ENCODE results near the gene MPDU1.
"Not testable (repeated sequence)": the region's sequence is repeated elsewhere in the genome, so short reads cannot be mapped to it uniquely, and the experiment has no call there.

Gene MPDU1

GRCh38 chr17:7614425-7615264 lies 31.0 kb downstream of the MPDU1 start, which contains the start of gene FXR2:
Gene FXR2, minus strand, starts transcription at chr17:7614897. Its CDS starts 365 bp downstream, at chr17:7614532.
- DNase-seq, result peak; percentile 100

DNA sequence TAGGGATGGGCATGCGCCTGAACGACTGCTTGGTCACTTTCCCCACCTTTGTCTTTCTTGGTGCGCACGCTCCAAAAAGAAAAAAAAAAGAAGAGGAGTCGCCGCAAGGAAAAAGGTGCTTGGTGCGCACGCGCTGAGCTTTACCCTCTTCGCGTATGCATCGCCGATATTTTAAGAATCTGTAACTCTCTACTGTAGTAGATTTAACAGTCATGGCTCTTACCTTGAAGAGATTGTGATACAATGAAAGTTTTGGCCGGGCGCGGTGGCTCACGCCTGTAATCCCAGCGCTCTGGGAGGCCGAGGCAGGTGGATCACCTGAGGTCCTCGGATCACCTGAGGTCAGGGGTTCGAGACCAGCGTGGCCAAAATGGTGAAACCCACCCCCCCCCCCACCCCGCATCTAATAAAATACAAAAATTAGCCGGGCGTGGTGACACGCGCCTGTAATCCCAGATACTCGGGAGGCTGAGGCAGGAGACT lies 31.7 kb downstream of the MPDU1 start:
- no peak for DNase-seq

- no peak for DNase-seq
Measured at GRCh38 chr17:7618608-7619007, 35.0 kb downstream of the MPDU1 start.

DNA sequence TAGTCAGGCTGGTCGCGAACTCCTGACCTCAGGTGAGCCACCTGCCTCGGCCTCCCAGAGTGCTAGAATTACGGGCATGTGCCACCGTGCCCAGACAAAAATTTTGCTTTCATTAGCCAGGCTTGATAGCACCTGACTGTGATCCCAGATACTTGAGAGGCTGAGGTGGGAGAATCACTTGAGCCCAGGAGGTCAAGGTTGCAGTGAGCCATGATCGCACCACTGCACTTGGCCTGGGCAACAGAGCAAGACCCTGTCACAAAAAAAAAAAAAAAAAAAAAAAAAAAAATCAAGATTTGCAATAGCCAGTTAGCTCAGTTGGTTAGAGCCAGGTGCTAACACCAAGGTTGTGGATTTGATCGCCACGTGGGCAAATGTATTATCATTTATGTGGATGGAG lies 37.2 kb downstream of the MPDU1 start:
- DNase-seq, result no peak

- no peak for DNase-seq
Measured at GRCh38 chr17:7623661-7624060, 40.0 kb downstream of the MPDU1 start.

DNA sequence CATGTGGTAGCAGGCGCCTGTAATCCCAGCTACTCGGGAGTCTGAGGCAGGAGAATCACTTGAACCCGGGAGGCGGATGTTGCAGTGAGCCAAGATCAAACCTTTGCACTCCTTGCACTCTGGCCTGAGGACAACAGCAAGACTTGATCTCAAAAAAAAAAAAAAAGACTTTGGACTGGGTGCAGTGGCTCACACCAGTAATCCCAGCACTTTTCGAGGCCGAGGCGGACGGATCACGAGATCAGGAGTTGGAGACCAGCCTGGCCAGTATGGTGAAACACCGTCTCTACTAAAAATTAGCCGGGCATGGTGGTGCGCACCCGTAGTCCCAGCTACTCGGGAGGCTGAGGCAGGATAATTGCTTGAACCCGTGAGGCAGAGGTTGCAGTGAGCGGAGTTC lies 42.1 kb downstream of the MPDU1 start:
- not testable (repeated sequence) for DNase-seq

GRCh38 chr17:7626307-7626706 lies 42.7 kb downstream of the MPDU1 start:
- no peak for DNase-seq

DNA sequence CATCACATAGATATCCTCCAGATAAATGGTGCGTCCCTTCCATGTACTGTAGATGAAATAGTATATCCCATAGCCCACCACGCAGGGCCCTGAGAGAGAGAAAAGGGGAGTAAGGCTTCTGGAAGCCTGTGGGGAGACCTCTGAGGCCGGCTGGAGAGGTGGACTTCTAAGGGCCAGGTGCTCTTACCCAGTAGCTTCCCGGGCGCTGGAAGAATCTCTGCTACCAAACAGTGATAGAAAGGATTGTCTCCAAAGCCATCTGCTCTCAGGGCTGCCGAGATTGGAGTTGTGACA lies 43.3 kb downstream of the MPDU1 start:
- DNase-seq, result no peak

- peak; percentile 95 for DNase-seq
Measured at GRCh38 chr17:7627250-7628121, 43.8 kb downstream of the MPDU1 start, which contains the start of gene SAT2. Gene SAT2, minus strand, starts transcription at chr17:7627821. Its CDS starts 186 bp downstream, at chr17:7627635.

- no peak for DNase-seq
Measured at GRCh38 chr17:7629939-7630571, 46.4 kb downstream of the MPDU1 start, which contains the start of gene SHBG. Gene SHBG, plus strand, starts transcription at chr17:7630135. Its CDS starts 38 bp downstream, at chr17:7630173.

- no peak for DNase-seq
Measured at GRCh38 chr17:7631398-7632380, 48.0 kb downstream of the MPDU1 start.

DNA sequence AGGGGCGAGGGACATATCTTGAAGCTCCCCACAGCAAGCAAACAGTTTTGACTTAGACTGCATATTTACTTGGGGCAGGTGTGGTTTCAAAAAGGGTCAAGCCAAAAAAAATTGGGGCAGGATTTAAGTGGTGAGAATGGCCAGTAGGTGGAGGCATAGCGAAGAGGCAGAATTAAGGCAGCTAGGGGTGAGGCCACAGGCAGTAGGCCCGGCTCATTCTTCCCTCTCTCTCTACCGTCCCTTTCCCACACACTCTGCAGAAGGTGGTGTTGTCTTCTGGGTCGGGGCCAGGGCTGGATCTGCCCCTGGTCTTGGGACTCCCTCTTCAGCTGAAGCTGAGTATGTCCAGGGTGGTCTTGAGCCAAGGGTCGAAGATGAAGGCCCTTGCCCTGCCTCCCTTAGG lies 48.8 kb downstream of the MPDU1 start:
- peak; percentile 44 for DNase-seq

- DNase-seq, result no peak
Measured at GRCh38 chr17:7633093-7633492, 49.4 kb downstream of the MPDU1 start.

DNA sequence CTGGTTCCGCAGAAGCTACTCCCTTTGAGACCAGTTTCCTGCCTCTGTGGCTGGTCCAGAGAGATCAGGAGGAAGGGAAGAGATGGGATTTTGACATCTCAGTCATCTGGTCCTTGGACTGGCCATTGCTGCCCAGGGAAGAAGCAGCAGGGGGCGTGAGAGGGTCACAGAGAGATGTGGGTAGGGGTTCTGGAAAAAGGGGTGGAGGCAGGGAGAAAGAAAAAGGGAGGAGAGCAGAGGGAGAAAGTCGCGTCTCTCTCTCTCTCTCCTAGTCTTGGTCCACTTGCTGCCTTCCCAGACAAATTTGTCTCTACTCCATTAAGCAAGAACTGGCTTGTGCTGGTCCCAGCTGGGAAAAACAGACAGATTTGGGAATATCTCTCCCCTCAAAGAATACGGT lies 50.7 kb downstream of the MPDU1 start:
- peak; percentile 32 for DNase-seq

DNA sequence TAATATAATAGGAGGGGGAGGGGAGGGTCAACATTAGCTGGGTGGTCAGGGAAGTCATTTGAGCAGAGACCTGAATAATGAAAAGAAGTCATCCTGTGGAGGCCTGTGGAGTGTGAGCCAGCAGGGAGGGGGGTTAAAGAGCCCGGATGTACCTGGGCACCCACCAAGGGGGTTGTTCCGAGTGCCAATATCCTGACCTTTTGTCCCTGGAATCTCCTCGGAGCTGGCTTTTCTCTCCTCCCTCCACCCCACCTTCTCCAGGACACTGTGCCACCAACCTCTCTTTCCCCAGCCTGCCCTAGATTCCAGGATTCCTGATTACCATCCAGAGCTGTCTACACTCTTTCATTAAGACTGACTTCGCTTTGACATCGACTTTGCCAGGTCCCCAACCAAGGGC lies 52.5 kb downstream of the MPDU1 start:
- no peak for DNase-seq

Measured in fibroblast of skin of abdomen (primary cell).